ENCODE data around the gene PAPOLA.

The PAPOLA gene

GRCh38 chr14:96567289-96567899 is 65.2 kb downstream of the PAPOLA start:
- no peaks in the 10 kb centered on the region for H3K9me3 ChIP-seq (ENCODE audit: severe bottlenecking)
- peaks cover 93% of the 10 kb centered on the region for H3K36me3 ChIP-seq (ENCODE audit: low read depth)
- DNase-seq (ENCODE audit: low spot score) (no peak), ATAC-seq (ENCODE audit: low read depth) (peak; percentile 79; the same call in 2 of the 3 replicates)
- H3K4me1 ChIP-seq (ENCODE audit: insufficient read depth, poor library complexity, severe bottlenecking), result no peaks in the 10 kb centered on the region
- no peak overlapping the region for H3K4me3 ChIP-seq (ENCODE audit: severe bottlenecking)
- no peaks in the 10 kb centered on the region for H3K27me3 ChIP-seq (ENCODE audit: insufficient read depth, poor library complexity, severe bottlenecking)
- TF ChIP-seq CTCF (IDR thresholded peaks at IDR 0.05; ENCODE audit: poor library complexity, severe bottlenecking), result peak; percentile 85
- no peak overlapping the region for H3K27ac ChIP-seq (ENCODE audit: poor library complexity, severe bottlenecking)

- Histone ChIP-seq H3K27me3 (ENCODE audit: insufficient read depth, poor library complexity, severe bottlenecking) (no peaks in the 10 kb centered on the region), H3K36me3 (ENCODE audit: low read depth) (peaks cover 81% of the 10 kb centered on the region), H3K4me1 (ENCODE audit: insufficient read depth, poor library complexity, severe bottlenecking) (peaks cover under 1% of the 10 kb centered on the region), H3K4me3 (ENCODE audit: severe bottlenecking) (no peak overlapping the region), H3K9me3 (ENCODE audit: severe bottlenecking) (no peaks in the 10 kb centered on the region), H3K27ac (ENCODE audit: poor library complexity, severe bottlenecking) (no peak overlapping the region)
- DNase-seq (ENCODE audit: low spot score), result no peak
- no peak for TF ChIP-seq CTCF (IDR thresholded peaks at IDR 0.05; ENCODE audit: poor library complexity, severe bottlenecking)
- no peak for ATAC-seq (ENCODE audit: low read depth)
Observed at GRCh38 chr14:96568621-96569020, 66.4 kb downstream of the PAPOLA start.

DNA sequence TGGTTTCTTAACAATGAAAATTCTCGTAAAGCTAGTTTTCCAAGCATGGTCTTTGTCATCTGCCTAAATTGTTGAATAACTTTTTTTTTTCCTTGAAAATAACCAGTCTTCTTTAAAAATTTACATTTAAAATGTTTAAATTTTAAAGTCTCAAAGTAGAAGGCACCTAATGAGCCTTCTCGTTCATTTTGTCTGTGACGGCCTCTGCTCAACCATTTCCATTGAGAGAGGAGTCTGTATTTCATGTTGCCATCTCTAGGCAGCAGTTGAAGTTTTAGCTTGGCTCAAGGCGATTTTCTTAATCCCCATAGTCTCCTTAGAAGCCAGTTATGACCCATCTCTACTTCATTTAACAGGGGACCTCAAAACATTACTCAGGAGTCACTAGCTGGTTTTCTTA is 69.1 kb downstream of the PAPOLA start:
- DNase-seq (ENCODE audit: low spot score), result no peak
- no peak for ATAC-seq (ENCODE audit: low read depth)
- H3K36me3 ChIP-seq (ENCODE audit: low read depth), result peaks cover 54% of the 10 kb centered on the region
- no peak overlapping the region for H3K4me3 ChIP-seq (ENCODE audit: severe bottlenecking)
- peaks cover 12% of the 10 kb centered on the region for H3K4me1 ChIP-seq (ENCODE audit: insufficient read depth, poor library complexity, severe bottlenecking)
- no peak overlapping the region for H3K27ac ChIP-seq (ENCODE audit: poor library complexity, severe bottlenecking)
- no peaks in the 10 kb centered on the region for H3K9me3 ChIP-seq (ENCODE audit: severe bottlenecking)
- H3K27me3 ChIP-seq (ENCODE audit: insufficient read depth, poor library complexity, severe bottlenecking), result no peaks in the 10 kb centered on the region
- TF ChIP-seq CTCF (IDR thresholded peaks at IDR 0.05; ENCODE audit: poor library complexity, severe bottlenecking), result no peak

DNA sequence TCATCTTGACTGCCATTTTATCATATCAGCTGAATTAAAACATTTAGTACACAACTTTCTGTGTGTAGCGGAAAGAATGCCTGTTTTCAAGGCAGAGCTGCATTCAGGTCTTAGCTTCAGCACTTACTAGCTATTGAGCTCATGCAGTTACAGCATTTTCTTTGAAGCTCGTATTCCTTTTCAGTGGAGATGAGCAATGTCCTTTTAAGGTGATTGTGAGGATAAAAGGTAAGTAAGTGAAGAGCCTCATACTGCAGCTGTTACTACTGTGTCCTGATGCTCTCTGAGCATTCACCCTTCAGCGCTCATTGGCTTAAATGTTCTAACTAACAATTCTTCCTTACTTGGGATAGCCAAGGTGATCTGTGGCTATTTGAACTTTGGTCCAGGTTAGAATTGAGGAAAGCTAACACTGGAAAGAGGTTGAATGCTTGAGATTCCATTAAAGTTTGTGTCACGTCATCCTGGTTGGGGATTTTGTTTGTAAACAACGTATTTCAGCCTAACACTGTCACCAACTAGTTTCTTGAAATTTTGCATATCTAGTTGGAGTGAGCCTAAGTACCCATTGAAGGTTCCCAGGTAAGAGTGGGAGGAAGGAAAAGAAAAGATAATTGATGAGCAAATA is 71.4 kb downstream of the PAPOLA start:
- H3K27ac ChIP-seq (ENCODE audit: poor library complexity, severe bottlenecking), result no peak overlapping the region
- no peak for ATAC-seq (ENCODE audit: low read depth)

More for the DNA sequence above, 71.4 kb downstream of the PAPOLA start:
- H3K9me3 ChIP-seq (ENCODE audit: severe bottlenecking), result no peaks in the 10 kb centered on the region
- H3K36me3 ChIP-seq (ENCODE audit: low read depth), result peaks cover 31% of the 10 kb centered on the region
- no peaks in the 10 kb centered on the region for H3K27me3 ChIP-seq (ENCODE audit: insufficient read depth, poor library complexity, severe bottlenecking)
- no peak for TF ChIP-seq CTCF (IDR thresholded peaks at IDR 0.05; ENCODE audit: poor library complexity, severe bottlenecking)
- DNase-seq (ENCODE audit: low spot score), result no peak
- peaks cover 12% of the 10 kb centered on the region for H3K4me1 ChIP-seq (ENCODE audit: insufficient read depth, poor library complexity, severe bottlenecking)
- no peak overlapping the region for H3K4me3 ChIP-seq (ENCODE audit: severe bottlenecking)

Measured in RWPE2 (cell line).